Activated naive CD8-positive, alpha-beta T cell (primary cell): ENCODE measurements around the gene MIPEP.

Source experiments
- H3K27ac Mint-ChIP-seq: one replicate; pipeline ENCODE4 v1.8.0; 2021; ENCODE audit warnings: mixed read lengths
- H3K27me3 Mint-ChIP-seq: one replicate; pipeline ENCODE4 v1.8.0; 2021; ENCODE audit warnings: mixed read lengths
- H3K36me3 Mint-ChIP-seq: one replicate; pipeline ENCODE4 v1.8.0; 2021; ENCODE audit warnings: mixed read lengths
- H3K4me1 Mint-ChIP-seq: one replicate; pipeline ENCODE4 v1.8.0; 2021; ENCODE audit warnings: low read depth, mixed read lengths
- H3K4me3 Mint-ChIP-seq: one replicate; pipeline ENCODE4 v1.8.0; 2021; ENCODE audit warnings: mild to moderate bottlenecking, mixed read lengths
- H3K9me3 Mint-ChIP-seq: one replicate; pipeline ENCODE4 v1.8.0; 2021; ENCODE audit warnings: low read depth, mixed read lengths

The MIPEP gene

GRCh38 chr13:23870356-23871140 is 18.7 kb downstream of the MIPEP start:
- Mint-ChIP-seq H3K27me3 (no peaks in the 10 kb centered on the region), H3K27ac (no peak overlapping the region), H3K9me3 (no peaks in the 10 kb centered on the region), H3K4me3 (no peak overlapping the region), H3K4me1 (no peaks in the 10 kb centered on the region), H3K36me3 (peaks cover 5% of the 10 kb centered on the region)

GRCh38 chr13:23868521-23868920 is 20.7 kb downstream of the MIPEP start:
- Mint-ChIP-seq H3K4me3 (no peak overlapping the region), H3K27ac (no peak overlapping the region), H3K4me1 (no peaks in the 10 kb centered on the region), H3K9me3 (no peaks in the 10 kb centered on the region), H3K27me3 (no peaks in the 10 kb centered on the region), H3K36me3 (peaks cover 5% of the 10 kb centered on the region)

GRCh38 chr13:23867027-23867491 is 22.1 kb downstream of the MIPEP start:
- H3K4me1 Mint-ChIP-seq = no peaks in the 10 kb centered on the region
- H3K27ac Mint-ChIP-seq = no peak overlapping the region
- peaks cover 5% of the 10 kb centered on the region for H3K36me3 Mint-ChIP-seq
- no peaks in the 10 kb centered on the region for H3K9me3 Mint-ChIP-seq
- H3K4me3 Mint-ChIP-seq = no peak overlapping the region
- H3K27me3 Mint-ChIP-seq = no peaks in the 10 kb centered on the region

GRCh38 chr13:23866420-23867026 is 22.7 kb downstream of the MIPEP start:
- no peaks in the 10 kb centered on the region for H3K4me1 Mint-ChIP-seq
- no peak overlapping the region for H3K4me3 Mint-ChIP-seq
- peaks cover 5% of the 10 kb centered on the region for H3K36me3 Mint-ChIP-seq
- H3K27ac Mint-ChIP-seq = no peak overlapping the region
- H3K27me3 Mint-ChIP-seq = no peaks in the 10 kb centered on the region
- no peaks in the 10 kb centered on the region for H3K9me3 Mint-ChIP-seq

- H3K4me1 Mint-ChIP-seq = no peaks in the 10 kb centered on the region
- no peak overlapping the region for H3K27ac Mint-ChIP-seq
- no peak overlapping the region for H3K4me3 Mint-ChIP-seq
- peaks cover 6% of the 10 kb centered on the region for H3K36me3 Mint-ChIP-seq
- H3K27me3 Mint-ChIP-seq = no peaks in the 10 kb centered on the region
- no peaks in the 10 kb centered on the region for H3K9me3 Mint-ChIP-seq
These were observed 23.3 kb downstream of the MIPEP start for GRCh38 chr13:23865906-23866305.

- no peak overlapping the region for H3K27ac Mint-ChIP-seq
- peaks cover 9% of the 10 kb centered on the region for H3K36me3 Mint-ChIP-seq
- no peak overlapping the region for H3K4me3 Mint-ChIP-seq
- no peaks in the 10 kb centered on the region for H3K4me1 Mint-ChIP-seq
- H3K27me3 Mint-ChIP-seq = no peaks in the 10 kb centered on the region
- no peaks in the 10 kb centered on the region for H3K9me3 Mint-ChIP-seq
These were observed 24.2 kb downstream of the MIPEP start for GRCh38 chr13:23865026-23865425.

GRCh38 chr13:23861310-23861709 is 27.9 kb downstream of the MIPEP start:
- no peaks in the 10 kb centered on the region for H3K27me3 Mint-ChIP-seq
- no peak overlapping the region for H3K27ac Mint-ChIP-seq
- H3K4me3 Mint-ChIP-seq = no peak overlapping the region
- no peaks in the 10 kb centered on the region for H3K4me1 Mint-ChIP-seq
- H3K9me3 Mint-ChIP-seq = no peaks in the 10 kb centered on the region
- peaks cover 8% of the 10 kb centered on the region for H3K36me3 Mint-ChIP-seq

GRCh38 chr13:23859904-23860303 is 29.3 kb downstream of the MIPEP start:
- Mint-ChIP-seq H3K4me3 (no peak overlapping the region), H3K36me3 (peaks cover 10% of the 10 kb centered on the region), H3K4me1 (peaks cover 2% of the 10 kb centered on the region), H3K9me3 (no peaks in the 10 kb centered on the region), H3K27ac (no peak overlapping the region), H3K27me3 (no peaks in the 10 kb centered on the region)

GRCh38 chr13:23859455-23859854 is 29.7 kb downstream of the MIPEP start:
- no peaks in the 10 kb centered on the region for H3K9me3 Mint-ChIP-seq
- no peak overlapping the region for H3K27ac Mint-ChIP-seq
- no peak overlapping the region for H3K4me3 Mint-ChIP-seq
- H3K27me3 Mint-ChIP-seq = no peaks in the 10 kb centered on the region
- peaks cover 2% of the 10 kb centered on the region for H3K4me1 Mint-ChIP-seq
- peaks cover 10% of the 10 kb centered on the region for H3K36me3 Mint-ChIP-seq

GRCh38 chr13:23858546-23858945 is 30.7 kb downstream of the MIPEP start:
- Mint-ChIP-seq H3K9me3 (no peaks in the 10 kb centered on the region), H3K4me1 (peaks cover 2% of the 10 kb centered on the region), H3K36me3 (peaks cover 10% of the 10 kb centered on the region), H3K27me3 (no peaks in the 10 kb centered on the region), H3K27ac (no peak overlapping the region), H3K4me3 (no peak overlapping the region)

GRCh38 chr13:23856008-23856750 is 33.0 kb downstream of the MIPEP start:
- H3K36me3 Mint-ChIP-seq = peaks cover 14% of the 10 kb centered on the region
- no peak overlapping the region for H3K4me3 Mint-ChIP-seq
- H3K4me1 Mint-ChIP-seq = peaks cover 2% of the 10 kb centered on the region
- H3K27me3 Mint-ChIP-seq = no peaks in the 10 kb centered on the region
- no peak overlapping the region for H3K27ac Mint-ChIP-seq
- no peaks in the 10 kb centered on the region for H3K9me3 Mint-ChIP-seq

- Mint-ChIP-seq H3K36me3 (peaks cover 13% of the 10 kb centered on the region), H3K27me3 (no peaks in the 10 kb centered on the region), H3K9me3 (no peaks in the 10 kb centered on the region), H3K4me3 (no peak overlapping the region), H3K27ac (no peak overlapping the region), H3K4me1 (peaks cover 2% of the 10 kb centered on the region)
These were observed 33.8 kb downstream of the MIPEP start for GRCh38 chr13:23855360-23855759.

- Mint-ChIP-seq H3K27me3 (no peaks in the 10 kb centered on the region), H3K36me3 (peaks cover 20% of the 10 kb centered on the region), H3K9me3 (no peaks in the 10 kb centered on the region), H3K4me1 (peaks cover 7% of the 10 kb centered on the region), H3K27ac (no peak overlapping the region), H3K4me3 (no peak overlapping the region)
These were observed 36.8 kb downstream of the MIPEP start for GRCh38 chr13:23852351-23852750.

GRCh38 chr13:23851106-23851505 is 38.1 kb downstream of the MIPEP start:
- H3K27me3 Mint-ChIP-seq = no peaks in the 10 kb centered on the region
- H3K4me1 Mint-ChIP-seq = peaks cover 7% of the 10 kb centered on the region
- peaks cover 22% of the 10 kb centered on the region for H3K36me3 Mint-ChIP-seq

GRCh38 chr13:23850134-23850533 is 39.1 kb downstream of the MIPEP start:
- Mint-ChIP-seq H3K4me3 (no peak overlapping the region), H3K27ac (no peak overlapping the region), H3K36me3 (peaks cover 20% of the 10 kb centered on the region), H3K9me3 (no peaks in the 10 kb centered on the region), H3K27me3 (no peaks in the 10 kb centered on the region), H3K4me1 (peaks cover 5% of the 10 kb centered on the region)

More at GRCh38 chr13:23851106-23851505, 38.1 kb downstream of the MIPEP start:
- no peak overlapping the region for H3K4me3 Mint-ChIP-seq
- H3K27ac Mint-ChIP-seq = no peak overlapping the region
- no peaks in the 10 kb centered on the region for H3K9me3 Mint-ChIP-seq
